Neural crest cell (in vitro differentiated cells): ENCODE measurements around the gene RGS10. TPM values are rescaled to one million over a fixed set of nuclear protein-coding genes. Genes with fewer than 3 reads are reported as not detected.

Experiments
- DNase-seq: peaks from one replicate; pipeline ENCODE4 v3.0.0; 2021; ENCODE audit warnings: low read depth, mixed read lengths, low spot score
- H3K27ac Mint-ChIP-seq: one replicate; pipeline ENCODE4 v1.8.0; 2021; ENCODE audit warnings: mild to moderate bottlenecking, mixed read lengths; ENCODE audit not compliant: unreplicated experiment
- H3K27me3 Mint-ChIP-seq: 2 replicates; pipeline ENCODE4 v1.8.0; 2021; ENCODE audit warnings: low read depth, mild to moderate bottlenecking, mixed read lengths
- H3K36me3 Mint-ChIP-seq: 2 replicates; pipeline ENCODE4 v1.8.0; 2021; ENCODE audit warnings: low read depth, mild to moderate bottlenecking, mixed read lengths
- H3K4me1 Mint-ChIP-seq: 2 replicates; pipeline ENCODE4 v1.8.0; 2021; ENCODE audit warnings: mixed read lengths
- H3K4me3 Mint-ChIP-seq: one replicate; pipeline ENCODE4 v1.8.0; 2021; ENCODE audit warnings: mild to moderate bottlenecking, mixed read lengths
- H3K9me3 Mint-ChIP-seq: 2 replicates; pipeline ENCODE4 v1.8.0; 2021; ENCODE audit warnings: mixed read lengths
- total RNA-seq: library from RNA; stranded (reverse); gene quantifications from 2 replicates; pipeline ENCODE4 v1.2.1, GENCODE V29; 2021
- TF ChIP-seq, protein P1 (sequence below): fragments of 200-600 bp; sonication (generic); conservative IDR thresholded peaks from 2 replicates; pipeline ENCODE4 v1.5.0; 2021; ENCODE audit warnings: antibody characterized with exemption, mild to moderate bottlenecking

RGS10 gene
- total RNA-seq, 1 donor from 2014 or later, result 9.5 TPM

- no peak overlapping the region for H3K4me3 Mint-ChIP-seq
- H3K27ac Mint-ChIP-seq, result no peak overlapping the region
- DNase-seq, result no peak
- H3K27me3 Mint-ChIP-seq, result no peaks in the 10 kb centered on the region
- no peaks in the 10 kb centered on the region for H3K9me3 Mint-ChIP-seq
- peaks cover 20% of the 10 kb centered on the region for H3K4me1 Mint-ChIP-seq
- H3K36me3 Mint-ChIP-seq, result no peaks in the 10 kb centered on the region
- TF ChIP-seq, protein P1, sequence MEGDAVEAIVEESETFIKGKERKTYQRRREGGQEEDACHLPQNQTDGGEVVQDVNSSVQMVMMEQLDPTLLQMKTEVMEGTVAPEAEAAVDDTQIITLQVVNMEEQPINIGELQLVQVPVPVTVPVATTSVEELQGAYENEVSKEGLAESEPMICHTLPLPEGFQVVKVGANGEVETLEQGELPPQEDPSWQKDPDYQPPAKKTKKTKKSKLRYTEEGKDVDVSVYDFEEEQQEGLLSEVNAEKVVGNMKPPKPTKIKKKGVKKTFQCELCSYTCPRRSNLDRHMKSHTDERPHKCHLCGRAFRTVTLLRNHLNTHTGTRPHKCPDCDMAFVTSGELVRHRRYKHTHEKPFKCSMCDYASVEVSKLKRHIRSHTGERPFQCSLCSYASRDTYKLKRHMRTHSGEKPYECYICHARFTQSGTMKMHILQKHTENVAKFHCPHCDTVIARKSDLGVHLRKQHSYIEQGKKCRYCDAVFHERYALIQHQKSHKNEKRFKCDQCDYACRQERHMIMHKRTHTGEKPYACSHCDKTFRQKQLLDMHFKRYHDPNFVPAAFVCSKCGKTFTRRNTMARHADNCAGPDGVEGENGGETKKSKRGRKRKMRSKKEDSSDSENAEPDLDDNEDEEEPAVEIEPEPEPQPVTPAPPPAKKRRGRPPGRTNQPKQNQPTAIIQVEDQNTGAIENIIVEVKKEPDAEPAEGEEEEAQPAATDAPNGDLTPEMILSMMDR, result no peak
These were observed 47.0 kb downstream of the RGS10 start for GRCh38 chr10:119495545-119495944.

- TF ChIP-seq, protein P1, result no peak
- H3K27ac Mint-ChIP-seq, result no peak overlapping the region
- H3K36me3 Mint-ChIP-seq, result no peaks in the 10 kb centered on the region
- H3K27me3 Mint-ChIP-seq, result no peaks in the 10 kb centered on the region
- H3K4me3 Mint-ChIP-seq, result no peak overlapping the region
- DNase-seq, result no peak
- H3K4me1 Mint-ChIP-seq, result peaks cover 15% of the 10 kb centered on the region
- no peaks in the 10 kb centered on the region for H3K9me3 Mint-ChIP-seq
These were observed 47.5 kb downstream of the RGS10 start for GRCh38 chr10:119495021-119495505.

- no peak for DNase-seq
- H3K27me3 Mint-ChIP-seq, result no peaks in the 10 kb centered on the region
- no peak overlapping the region for H3K27ac Mint-ChIP-seq
- H3K4me1 Mint-ChIP-seq, result peaks cover 12% of the 10 kb centered on the region
- TF ChIP-seq, protein P1, result no peak
- no peaks in the 10 kb centered on the region for H3K36me3 Mint-ChIP-seq
- no peak overlapping the region for H3K4me3 Mint-ChIP-seq
- no peaks in the 10 kb centered on the region for H3K9me3 Mint-ChIP-seq
These were observed 48.1 kb downstream of the RGS10 start for GRCh38 chr10:119494236-119495020.

DNA sequence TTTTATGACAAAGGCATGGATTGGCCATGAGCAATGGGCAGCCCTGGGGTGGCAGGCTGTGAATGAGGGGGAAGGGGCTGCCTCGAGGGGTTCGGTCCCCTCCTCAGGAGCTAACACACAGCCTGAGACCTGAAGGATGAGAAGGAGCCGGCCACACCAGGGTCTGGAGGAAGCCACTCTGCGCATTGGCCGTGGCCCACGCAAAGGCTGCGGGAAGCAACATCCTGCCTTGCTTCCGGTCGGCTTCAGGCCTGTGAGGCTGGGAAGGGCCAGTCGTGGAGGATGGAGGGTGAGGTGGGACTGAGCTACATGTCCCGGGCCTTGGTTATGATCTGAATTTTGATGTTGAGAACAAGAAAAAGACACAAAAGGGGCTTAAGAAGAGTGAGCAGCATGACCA lies 49.4 kb downstream of the RGS10 start:
- Mint-ChIP-seq H3K27ac (no peak overlapping the region), H3K4me3 (no peak overlapping the region), H3K27me3 (no peaks in the 10 kb centered on the region), H3K36me3 (no peaks in the 10 kb centered on the region), H3K4me1 (peaks cover 9% of the 10 kb centered on the region), H3K9me3 (no peaks in the 10 kb centered on the region)
- TF ChIP-seq, protein P1, result no peak
- DNase-seq, result no peak

DNA sequence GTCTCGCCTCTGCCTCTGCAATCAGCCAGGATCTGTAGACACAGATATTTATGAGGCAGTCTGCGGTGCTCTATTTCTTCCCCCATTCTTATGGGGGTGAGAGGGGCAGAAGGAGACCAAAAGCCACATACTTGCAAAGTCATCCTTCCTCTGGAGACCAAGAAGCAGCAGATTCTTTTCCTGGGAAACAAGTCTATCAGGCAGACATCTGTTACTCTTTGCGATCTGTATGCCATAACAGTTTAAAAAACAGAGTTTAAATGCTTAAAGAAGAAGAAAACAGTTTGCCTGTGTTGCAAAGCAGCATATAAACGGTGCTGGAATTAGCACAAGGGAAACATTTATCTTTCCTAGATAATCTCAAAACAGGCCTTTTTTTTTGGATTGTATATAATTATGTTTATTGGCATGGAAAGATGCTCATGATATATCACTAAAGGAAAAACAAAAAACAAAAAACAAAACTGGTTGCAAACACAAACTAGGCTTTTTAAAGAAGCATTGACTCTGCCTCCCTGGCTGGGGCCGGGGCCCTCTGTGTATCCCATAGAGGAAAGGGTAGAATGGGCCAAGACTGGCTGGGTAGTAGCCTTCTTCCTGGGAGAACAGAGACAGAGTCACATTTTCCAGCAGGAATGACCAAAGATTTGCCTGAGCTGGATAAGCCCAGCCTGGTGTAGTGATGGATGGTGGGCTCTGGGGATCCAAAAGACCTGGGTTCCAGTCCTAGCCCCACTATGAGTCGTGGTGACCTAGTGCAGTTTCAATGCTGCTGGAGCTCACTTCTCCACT lies 50.4 kb downstream of the RGS10 start:
- H3K4me1 Mint-ChIP-seq, result peaks cover 9% of the 10 kb centered on the region
- H3K4me3 Mint-ChIP-seq, result no peak overlapping the region
- H3K9me3 Mint-ChIP-seq, result no peaks in the 10 kb centered on the region
- no peaks in the 10 kb centered on the region for H3K27me3 Mint-ChIP-seq
- DNase-seq, result no peak
- TF ChIP-seq, protein P1, result no peak
- H3K27ac Mint-ChIP-seq, result no peak overlapping the region
- no peaks in the 10 kb centered on the region for H3K36me3 Mint-ChIP-seq
